Stimulated activated CD4-positive, alpha-beta T cell treated with anti-CD3 and anti-CD28 coated beads, Interleukin-2, amount 100 ng/mL, for 48 hours (primary cell): ENCODE data around the gene NYAP2.

Experiments used
- DNase-seq, 2 donors: peaks; one replicate each; pipeline ENCODE4 v3.0.0-alpha.2; 2020

The NYAP2 gene

GRCh38 chr2:225487878-225488416 is 88.4 kb downstream of the NYAP2 start:
- DNase-seq = no peak

- no peak for DNase-seq
Measured at GRCh38 chr2:225488743-225489142, 89.2 kb downstream of the NYAP2 start.

DNA sequence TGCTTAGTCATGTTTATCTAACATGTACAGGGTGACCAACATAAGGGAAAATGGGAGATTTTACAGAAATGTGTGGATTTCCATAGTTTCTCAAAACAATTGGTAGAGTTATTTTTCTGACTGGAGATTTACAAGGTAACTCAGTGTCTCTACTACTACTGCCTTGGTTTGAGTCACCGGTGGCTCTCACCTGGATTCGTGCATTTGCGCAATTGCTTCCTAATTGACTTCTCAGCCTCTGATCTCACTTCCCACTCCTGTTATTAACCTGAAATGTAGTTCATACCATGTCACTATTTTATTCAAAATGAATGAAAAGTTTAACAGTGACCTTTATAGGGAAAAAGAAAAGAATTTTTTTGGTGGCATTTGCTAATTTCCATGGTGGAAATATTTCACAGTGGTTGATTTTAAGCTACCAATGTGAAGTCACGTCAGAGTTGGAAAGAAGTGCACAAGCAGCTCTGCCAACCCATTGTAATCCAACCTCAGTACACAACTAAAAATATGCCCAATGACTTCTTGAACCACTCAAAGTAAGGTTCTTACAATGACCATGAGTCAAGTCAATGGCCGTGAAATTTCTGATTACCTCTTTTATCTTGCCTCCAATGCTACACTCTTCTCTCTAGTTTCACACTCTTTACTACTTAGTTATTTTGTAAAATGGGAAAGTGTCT is 94.0 kb downstream of the NYAP2 start:
- no peak for DNase-seq

GRCh38 chr2:225494100-225494459 is 94.6 kb downstream of the NYAP2 start:
- no peak for DNase-seq

GRCh38 chr2:225495706-225496105 is 96.2 kb downstream of the NYAP2 start:
- no peak for DNase-seq

DNA sequence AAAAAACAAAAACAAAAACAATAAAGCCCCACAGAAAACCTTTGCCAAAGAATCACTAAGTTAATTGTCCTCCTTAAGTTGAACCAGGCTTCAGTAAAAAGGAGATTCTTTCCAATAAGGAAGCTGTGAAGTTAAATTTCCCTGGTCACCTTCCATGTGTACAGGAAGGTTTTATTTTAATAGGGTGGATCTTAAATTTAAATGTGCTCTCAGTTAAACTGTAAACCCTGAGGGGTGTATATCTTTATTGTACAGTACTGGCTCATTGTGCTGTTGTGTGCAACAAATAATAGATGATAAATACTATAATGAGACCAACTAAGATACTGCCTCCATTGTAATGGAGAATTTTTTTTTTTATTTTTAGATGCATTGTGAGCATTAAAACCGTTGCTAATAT is 97.1 kb downstream of the NYAP2 start:
- no peak for DNase-seq

GRCh38 chr2:225497166-225497565 is 97.7 kb downstream of the NYAP2 start:
- no peak for DNase-seq

GRCh38 chr2:225501022-225501421 is 101.5 kb downstream of the NYAP2 start:
- no peak for DNase-seq

GRCh38 chr2:225502971-225503370 is 103.5 kb downstream of the NYAP2 start:
- no peak for DNase-seq

- DNase-seq = no peak
Measured at GRCh38 chr2:225510796-225511195, 111.3 kb downstream of the NYAP2 start.

GRCh38 chr2:225512469-225512868 is 113.0 kb downstream of the NYAP2 start:
- DNase-seq = no peak

DNA sequence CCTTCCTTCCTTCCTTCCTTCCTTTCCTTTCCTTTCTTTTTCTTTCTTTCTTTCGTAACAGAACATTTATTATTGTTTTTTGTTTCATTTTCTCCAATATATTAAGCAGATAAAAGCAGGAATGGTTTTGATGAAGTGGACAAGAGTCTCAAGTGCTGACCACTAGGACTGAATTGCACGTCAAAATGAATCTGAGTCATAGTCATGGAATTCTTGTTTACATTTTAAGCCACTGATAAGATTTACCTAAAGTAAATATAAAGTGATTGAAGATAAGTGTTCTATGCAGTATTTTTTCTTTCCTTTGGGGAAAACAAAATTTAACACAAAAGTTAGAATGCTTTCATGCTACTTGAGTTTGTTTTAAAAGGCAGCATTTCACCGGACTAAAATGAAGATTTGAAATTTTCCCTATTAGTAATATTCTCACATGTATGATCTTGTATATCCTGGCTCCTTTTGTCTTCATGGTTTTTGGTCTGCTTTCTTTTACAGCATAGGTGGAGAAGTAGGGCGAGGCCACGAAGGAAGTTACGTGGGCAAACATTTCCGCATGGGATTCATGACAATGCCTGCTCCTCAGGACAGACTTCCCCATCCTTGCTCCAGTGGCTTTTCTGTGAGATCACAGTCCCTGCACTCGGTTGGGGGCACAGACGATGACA is 113.5 kb downstream of the NYAP2 start:
- no peak for DNase-seq

- no peak for DNase-seq
Measured at GRCh38 chr2:225515033-225515432, 115.5 kb downstream of the NYAP2 start.

GRCh38 chr2:225526760-225527390 is 127.4 kb downstream of the NYAP2 start:
- no peak for DNase-seq

DNA sequence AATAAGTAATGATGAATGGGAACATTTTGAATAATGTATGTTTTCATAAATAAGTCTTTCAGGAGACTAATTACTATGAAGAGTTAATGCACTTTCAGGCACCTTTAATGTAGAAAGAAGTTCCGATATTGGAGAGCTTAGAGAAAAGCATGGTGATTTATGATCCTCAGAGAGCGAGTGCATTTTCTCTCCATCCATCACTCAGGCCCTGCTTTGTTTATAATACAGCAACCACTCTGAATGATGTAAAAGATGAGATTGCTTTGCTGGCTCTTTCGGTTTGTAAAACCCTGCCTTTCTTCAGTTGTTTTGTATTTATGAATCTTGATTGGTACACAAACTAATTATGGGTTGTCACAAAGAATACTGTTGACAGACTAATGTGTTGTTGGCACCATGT is 132.0 kb downstream of the NYAP2 start:
- no peak for DNase-seq

DNA sequence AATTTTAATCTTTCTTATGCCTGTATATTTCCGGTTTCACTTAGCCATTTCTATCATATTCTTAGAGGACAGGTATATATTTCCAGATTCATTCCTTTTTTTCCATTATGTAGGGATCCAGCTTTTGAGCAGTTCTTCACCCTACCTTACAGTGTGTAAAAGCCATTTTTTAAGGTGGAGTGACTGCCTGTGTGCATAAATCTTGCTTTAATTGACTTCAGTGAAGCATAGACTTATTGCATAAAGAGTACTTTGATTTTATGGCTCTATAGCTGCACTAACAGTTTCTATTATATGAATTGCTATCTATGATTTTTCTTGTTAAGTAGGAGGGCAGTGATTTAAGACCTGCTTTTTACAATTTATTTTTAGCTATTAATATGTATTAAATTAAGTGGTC is 132.6 kb downstream of the NYAP2 start:
- no peak for DNase-seq

- no peak for DNase-seq
Measured at GRCh38 chr2:225534037-225534436, 134.5 kb downstream of the NYAP2 start.

GRCh38 chr2:225534697-225535096 is 135.2 kb downstream of the NYAP2 start:
- DNase-seq = no peak

- DNase-seq = no peak
Measured at GRCh38 chr2:225536036-225536435, 136.5 kb downstream of the NYAP2 start.

DNA sequence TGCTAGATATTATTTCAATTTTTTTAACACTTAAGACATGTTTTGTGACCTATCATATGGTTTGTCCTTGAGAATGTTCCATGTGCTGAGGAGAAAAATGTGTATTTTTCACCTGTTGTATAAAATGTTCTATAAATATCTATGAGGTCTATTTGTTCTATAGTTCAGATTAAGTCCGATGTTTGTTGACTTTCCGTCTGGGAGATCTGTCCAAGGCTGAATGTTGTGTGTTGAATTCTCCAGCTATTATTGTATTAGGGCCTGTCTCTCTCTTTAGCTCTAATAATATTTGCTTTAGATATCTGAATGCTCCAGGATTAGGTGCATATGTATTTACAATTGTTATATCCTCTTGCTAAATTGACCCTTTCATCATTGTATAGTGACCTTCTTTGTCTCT is 144.1 kb downstream of the NYAP2 start:
- no peak for DNase-seq

DNA sequence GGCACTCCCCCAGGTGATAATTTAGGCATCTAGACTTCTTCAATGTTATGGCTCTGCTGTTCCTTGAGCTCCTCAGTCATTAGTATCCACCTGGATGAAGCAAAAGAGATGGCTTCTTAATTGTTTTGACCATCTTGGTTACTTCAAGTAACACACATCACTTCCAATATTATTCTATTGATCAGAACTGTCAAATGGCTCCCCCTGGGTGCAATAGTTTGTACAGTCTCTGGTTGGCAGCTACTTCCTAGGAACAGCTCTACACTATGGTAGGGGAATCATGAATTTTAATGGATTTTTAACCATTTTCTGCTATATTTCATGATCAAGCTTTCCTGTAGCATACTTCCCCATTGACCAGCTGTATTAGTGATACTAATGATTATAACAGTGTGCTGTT is 157.0 kb downstream of the NYAP2 start:
- DNase-seq = no peak

DNA sequence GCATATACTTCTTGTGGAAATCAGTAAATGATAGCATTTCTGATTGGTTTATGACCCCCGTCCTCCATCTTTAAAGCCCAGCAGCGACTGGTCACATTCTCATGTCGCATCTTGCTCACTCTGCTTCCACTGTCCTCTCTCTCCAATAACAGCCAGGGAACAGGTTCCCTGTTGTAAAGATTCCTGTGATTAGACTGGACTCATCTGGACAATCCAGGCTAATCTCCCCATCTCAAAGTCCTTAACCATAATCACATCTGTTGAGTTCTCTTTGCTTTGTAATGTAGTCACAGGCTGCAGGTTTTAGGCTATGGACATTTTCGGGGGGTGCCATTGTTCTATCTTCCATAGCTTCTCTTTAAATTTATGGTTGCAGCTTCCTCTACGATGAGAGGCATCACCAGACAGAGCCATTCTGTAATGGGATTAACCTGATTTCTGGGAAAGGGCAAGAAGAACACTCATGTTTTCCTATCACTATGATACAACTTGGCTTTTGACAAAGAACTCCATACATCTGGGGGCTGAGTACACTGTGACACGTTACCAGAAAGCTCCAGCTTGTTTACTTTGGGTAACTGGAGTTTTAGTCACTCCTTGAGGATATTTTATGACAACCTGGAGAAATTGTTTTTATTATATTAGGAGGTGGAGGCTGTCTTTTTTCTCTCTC is 159.0 kb downstream of the NYAP2 start:
- DNase-seq = no peak

GRCh38 chr2:225559072-225559415 is 159.5 kb downstream of the NYAP2 start:
- DNase-seq = no peak

- no peak for DNase-seq
Measured at GRCh38 chr2:225566798-225567197, 167.3 kb downstream of the NYAP2 start.
